HS-27A (cell line): ENCODE data around the gene CNTNAP2.

ENCODE experiments used
- DNase-seq: peaks from one replicate; pipeline ENCODE4 v3.0.0-alpha.2; 2012; ENCODE audit warnings: low read depth, missing footprints

Gene CNTNAP2

GRCh38 chr7:147968046-147968610 is 1851.5 kb downstream of the CNTNAP2 start:
- no peak for DNase-seq

GRCh38 chr7:147971606-147972110 is 1855.1 kb downstream of the CNTNAP2 start:
- no peak for DNase-seq

GRCh38 chr7:147978201-147978600 is 1861.6 kb downstream of the CNTNAP2 start:
- DNase-seq: no peak

GRCh38 chr7:147978651-147979050 is 1862.0 kb downstream of the CNTNAP2 start:
- no peak for DNase-seq

- DNase-seq: no peak
These were observed 1864.5 kb downstream of the CNTNAP2 start for GRCh38 chr7:147980826-147981813.

- no peak for DNase-seq
These were observed 1865.7 kb downstream of the CNTNAP2 start for GRCh38 chr7:147982307-147982706.

- DNase-seq: no peak
These were observed 1867.7 kb downstream of the CNTNAP2 start for GRCh38 chr7:147984265-147984664.

- no peak for DNase-seq
These were observed 1873.5 kb downstream of the CNTNAP2 start for GRCh38 chr7:147990079-147990478.

GRCh38 chr7:147990942-147991341 is 1874.3 kb downstream of the CNTNAP2 start:
- no peak for DNase-seq

GRCh38 chr7:147992698-147993097 is 1876.1 kb downstream of the CNTNAP2 start:
- DNase-seq: no peak

- no peak for DNase-seq
These were observed 1881.0 kb downstream of the CNTNAP2 start for GRCh38 chr7:147997636-147998035.

- DNase-seq: no peak
These were observed 1883.4 kb downstream of the CNTNAP2 start for GRCh38 chr7:147999962-148000361.

- no peak for DNase-seq
These were observed 1895.2 kb downstream of the CNTNAP2 start for GRCh38 chr7:148011753-148012152.

- no peak for DNase-seq
These were observed 1897.4 kb downstream of the CNTNAP2 start for GRCh38 chr7:148014001-148014400.

- DNase-seq: no peak
These were observed 1897.9 kb downstream of the CNTNAP2 start for GRCh38 chr7:148014541-148014940.

- no peak for DNase-seq
These were observed 1900.5 kb downstream of the CNTNAP2 start for GRCh38 chr7:148017126-148017525.

GRCh38 chr7:148020679-148021078 is 1904.1 kb downstream of the CNTNAP2 start:
- DNase-seq: no peak

- no peak for DNase-seq
These were observed 1905.0 kb downstream of the CNTNAP2 start for GRCh38 chr7:148021507-148022045.

- no peak for DNase-seq
These were observed 1906.2 kb downstream of the CNTNAP2 start for GRCh38 chr7:148022832-148023231.

GRCh38 chr7:148026713-148027112 is 1910.1 kb downstream of the CNTNAP2 start:
- no peak for DNase-seq

- DNase-seq: no peak
These were observed 1911.6 kb downstream of the CNTNAP2 start for GRCh38 chr7:148028165-148028564.

GRCh38 chr7:148031019-148031418 is 1914.4 kb downstream of the CNTNAP2 start:
- DNase-seq: no peak

GRCh38 chr7:148031811-148032210 is 1915.2 kb downstream of the CNTNAP2 start:
- no peak for DNase-seq
